Transverse colon (tissue), 4 donors: ENCODE results near the gene ZNF609. TPM values are rescaled to one million over a fixed set of nuclear protein-coding genes. Genes with fewer than 3 reads are reported as not detected.

Experiments used
- DNase-seq: peaks from one replicate; pipeline ENCODE4 v3.0.0-alpha.2; 2019
- H3K27ac ChIP-seq, 4 donors: fragments of 200-600 bp; sonication (generic); 2 replicates each; pipeline ENCODE4 v1.5.1; 2016 to 2018; ENCODE audit warnings: inconsistent platforms in 4 of 4
- H3K27me3 ChIP-seq: fragments of 200-600 bp; sonication (generic); 2 replicates; pipeline ENCODE4 v1.5.1; 2017; ENCODE audit warnings: inconsistent platforms
- H3K36me3 ChIP-seq, 4 donors: fragments of 200-600 bp; sonication (generic); 2 replicates each; pipeline ENCODE4 v1.5.1; 2017 to 2019; ENCODE audit warnings: inconsistent platforms in 4 of 4
- H3K4me1 ChIP-seq, 4 donors: fragments of 200-600 bp; sonication (generic); 2 replicates each; pipeline ENCODE4 v1.5.1; 2017 to 2020; ENCODE audit warnings: inconsistent platforms in 4 of 4
- H3K4me3 ChIP-seq, 4 donors: fragments of 200-600 bp; sonication (generic); 1 replicate in 1 of 4; 2 replicates in 3 of 4; pipeline versions ENCODE4 v1.5.1 to v1.6.1; 2017 to 2019; ENCODE audit warnings: inconsistent platforms in 4 of 4
- H3K9me3 ChIP-seq, 2 donors: fragments of 200-600 bp; sonication (generic); 2 replicates each; pipeline ENCODE4 v1.5.1; 2017 to 2019; ENCODE audit warnings: inconsistent platforms in 2 of 2
- EP300 ChIP-seq: sonication (generic); formaldehyde crosslinking; IDR thresholded peaks from one replicate; pipeline ENCODE4 v1.6.1; 2017; ENCODE audit warnings: antibody characterized with exemption, low read depth
- POLR2A ChIP-seq: fragments of 450-650 bp; IDR thresholded peaks from one replicate; pipeline ENCODE4 v1.6.1; 2016; ENCODE audit warnings: antibody characterized with exemption, mild to moderate bottlenecking, moderate library complexity
- POLR2AphosphoS5 ChIP-seq, 3 donors: sonication (generic); formaldehyde crosslinking; IDR thresholded peaks; one replicate each; pipeline ENCODE4 v1.6.1; 2016; ENCODE audit warnings: antibody characterized with exemption in 3 of 3
- WGBS, 2 donors: methylation state at CpG; one replicate each; pipeline ENCODE4 v1.1.5; 2018; ENCODE audit warnings: low coverage in 1 of 2; 5-methylcytosine and 5-hydroxymethylcytosine counted together
- in situ Hi-C, 4 donors: fragments of 200-750 bp; cut with MboI; loops; one replicate each; pipeline versions ENCODE4 v1.15.0 to v1.15.1; 2017; ENCODE audit warnings: low sequenced_read_pairs in 3 of 4, low pct_ligation_motif_present in 1 of 4, low pct_unique_long_range_greater_than_20kb in 1 of 4
- intact Hi-C: fragments of 100-400 bp; cut with DNase I; formaldehyde crosslinking; loops from one replicate; pipeline ENCODE4 v1.15.1; 2023; ENCODE audit warnings: low total_unique reads
- total RNA-seq, 4 donors: library from RNA; depleted of rRNA; stranded (reverse); fragments of >200 nt; gene quantifications; one replicate each; pipeline ENCODE4 v1.1.0, GENCODE V29; 2016
- TF ChIP-seq, protein P1 (sequence below), 5 experiments: fragments of 200-600 bp in 3 of 5; fragments of 450-650 bp in 2 of 5; sonication (generic) in 3 of 5; IDR thresholded peaks; 1 replicate in 2 of 5; 2 replicates in 3 of 5; pipeline ENCODE4 v1.5.1; 2016 to 2017; ENCODE audit warnings: antibody characterized with exemption in 5 of 5, inconsistent platforms in 3 of 5, mild to moderate bottlenecking in 2 of 5, moderate library complexity in 1 of 5

Gene ZNF609
- total RNA-seq, 4 donors from 2014 or later, result 16.1 to 34.8 (median 28.2) TPM

DNA sequence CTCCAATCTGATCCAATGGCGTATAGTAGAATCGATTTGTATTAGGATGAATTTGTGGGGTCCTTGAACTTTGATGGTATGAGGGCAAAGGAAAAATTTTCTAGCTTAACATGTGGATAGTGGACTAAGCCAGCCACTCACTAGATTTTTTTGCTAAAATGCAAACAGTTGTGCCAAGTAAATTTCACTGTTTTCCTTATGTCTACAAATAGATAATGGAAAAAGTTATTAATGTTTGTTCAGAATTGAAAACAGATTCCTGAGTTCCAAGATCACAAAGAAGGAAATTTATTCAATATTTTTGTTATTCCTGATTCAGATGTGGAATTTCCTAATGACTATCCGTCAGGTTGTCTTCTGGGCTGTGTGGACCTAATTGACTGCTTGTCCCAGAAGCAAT lies 35.2 kb upstream of the ZNF609 start:
- TF ChIP-seq POLR2A (no peak), POLR2AphosphoS5 (IDR thresholded peaks at IDR 0.05) (no peak), EP300 (no peak)
- TF ChIP-seq, protein P1, sequence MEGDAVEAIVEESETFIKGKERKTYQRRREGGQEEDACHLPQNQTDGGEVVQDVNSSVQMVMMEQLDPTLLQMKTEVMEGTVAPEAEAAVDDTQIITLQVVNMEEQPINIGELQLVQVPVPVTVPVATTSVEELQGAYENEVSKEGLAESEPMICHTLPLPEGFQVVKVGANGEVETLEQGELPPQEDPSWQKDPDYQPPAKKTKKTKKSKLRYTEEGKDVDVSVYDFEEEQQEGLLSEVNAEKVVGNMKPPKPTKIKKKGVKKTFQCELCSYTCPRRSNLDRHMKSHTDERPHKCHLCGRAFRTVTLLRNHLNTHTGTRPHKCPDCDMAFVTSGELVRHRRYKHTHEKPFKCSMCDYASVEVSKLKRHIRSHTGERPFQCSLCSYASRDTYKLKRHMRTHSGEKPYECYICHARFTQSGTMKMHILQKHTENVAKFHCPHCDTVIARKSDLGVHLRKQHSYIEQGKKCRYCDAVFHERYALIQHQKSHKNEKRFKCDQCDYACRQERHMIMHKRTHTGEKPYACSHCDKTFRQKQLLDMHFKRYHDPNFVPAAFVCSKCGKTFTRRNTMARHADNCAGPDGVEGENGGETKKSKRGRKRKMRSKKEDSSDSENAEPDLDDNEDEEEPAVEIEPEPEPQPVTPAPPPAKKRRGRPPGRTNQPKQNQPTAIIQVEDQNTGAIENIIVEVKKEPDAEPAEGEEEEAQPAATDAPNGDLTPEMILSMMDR (IDR thresholded peaks at IDR 0.05), result no peak
- no peaks in the 10 kb centered on the region for H3K9me3 ChIP-seq
- H3K4me1 ChIP-seq, result peaks cover 0 to 3% (median 0%) of the 10 kb centered on the region in 4 donors
- 91 to 100% methylated on average over 3 of the region's 3 CpGs for WGBS, 2 donors
- no peak for DNase-seq
- no peak overlapping the region for H3K27ac ChIP-seq
- no peaks in the 10 kb centered on the region for H3K27me3 ChIP-seq
- H3K36me3 ChIP-seq, result peaks cover 0 to 65% (median 19%) of the 10 kb centered on the region in 4 donors
- intact Hi-C loops (no loop called here), in situ Hi-C loops (loop anchor here in 3 of 4 donors (25.0 kb wide), 2 partner anchors 212 to 237 kb away; no protein-coding TSS in a partner anchor)
- H3K4me3 ChIP-seq, result no peak overlapping the region

DNA sequence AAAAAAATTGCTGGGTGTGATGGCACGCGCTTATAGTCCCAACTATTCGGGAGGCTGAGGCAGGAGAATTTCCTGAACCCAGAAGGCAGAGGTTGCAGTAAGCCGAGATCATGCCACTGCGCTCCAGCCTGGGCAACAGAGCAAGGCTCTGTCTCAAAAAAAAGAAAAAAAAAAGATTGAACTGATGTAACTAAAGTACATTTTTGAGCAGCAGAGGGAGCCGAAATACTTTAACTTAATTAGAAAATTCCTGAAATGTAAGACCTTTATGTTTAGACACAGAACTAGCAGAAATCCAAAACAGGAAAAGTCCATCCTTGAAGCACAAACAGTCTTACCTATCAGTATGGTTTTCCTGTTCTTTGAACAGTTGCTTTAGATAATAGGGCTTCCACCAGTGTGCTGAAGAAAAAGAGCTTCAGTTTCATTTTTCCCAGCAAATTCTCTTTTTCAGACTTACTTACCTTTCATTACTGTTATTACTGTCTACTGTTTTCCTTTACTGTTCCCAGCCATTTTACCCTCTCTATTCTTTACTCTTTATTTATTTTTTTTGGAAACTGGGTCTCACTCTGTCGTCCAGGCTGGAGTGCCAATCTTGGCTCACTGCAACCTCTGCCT lies 33.4 kb upstream of the ZNF609 start:
- Histone ChIP-seq H3K9me3 (no peaks in the 10 kb centered on the region), H3K27ac (no peak overlapping the region), H3K4me3 (no peak overlapping the region), H3K27me3 (no peaks in the 10 kb centered on the region), H3K4me1 (peaks cover 0 to 9% (median 0%) of the 10 kb centered on the region in 4 donors), H3K36me3 (peaks cover 0 to 53% (median 12%) of the 10 kb centered on the region in 4 donors)
- intact Hi-C loops, result no loop called here
- 81 to 90% methylated on average over 7 of the region's 7 CpGs for WGBS, 2 donors
- in situ Hi-C loops, result loop anchor here in 3 of 4 donors (25.0 kb wide), 2 partner anchors 210 to 235 kb away; no protein-coding TSS in a partner anchor
- TF ChIP-seq POLR2A (no peak), EP300 (no peak), POLR2AphosphoS5 (IDR thresholded peaks at IDR 0.05) (no peak)
- TF ChIP-seq, protein P1 (IDR thresholded peaks at IDR 0.05), result peak in 2 of 5 experiments; percentile 9 to 14
- no peak for DNase-seq

DNA sequence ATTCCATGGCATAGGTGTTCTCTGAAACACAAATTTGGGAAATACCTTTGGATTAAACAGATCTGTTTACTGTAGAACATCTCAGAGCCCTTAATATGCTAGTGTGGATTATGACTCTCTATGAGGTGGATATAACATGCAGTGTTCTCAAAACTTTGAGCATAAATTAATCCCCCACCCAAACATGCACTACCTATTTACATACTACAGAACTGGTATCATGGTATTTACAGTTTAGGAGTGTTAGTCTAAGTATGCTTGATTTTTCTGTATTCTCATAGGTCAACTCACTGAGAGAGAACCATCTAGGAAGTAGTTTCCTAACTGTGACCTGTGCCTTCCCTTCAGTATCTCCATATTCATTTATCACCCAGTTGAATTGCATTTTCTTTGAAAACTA lies 30.9 kb upstream of the ZNF609 start:
- TF ChIP-seq, protein P1 (IDR thresholded peaks at IDR 0.05), result no peak
- no peak for TF ChIP-seq POLR2AphosphoS5 (IDR thresholded peaks at IDR 0.05)
- TF ChIP-seq EP300, result no peak
- intact Hi-C loops (no loop called here), in situ Hi-C loops (loop anchor here in 3 of 4 donors (25.0 kb wide), 2 partner anchors 208 to 233 kb away; no protein-coding TSS in a partner anchor)
- Histone ChIP-seq H3K9me3 (no peaks in the 10 kb centered on the region), H3K4me3 (no peak overlapping the region), H3K27me3 (no peaks in the 10 kb centered on the region), H3K4me1 (peaks cover 0 to 9% (median 0%) of the 10 kb centered on the region in 4 donors), H3K36me3 (peaks cover 0 to 55% (median 10%) of the 10 kb centered on the region in 4 donors), H3K27ac (peak overlapping the region in 3 of 4 donors; percentile 45 to 54 (median 49))
- DNase-seq, result no peak

DNA sequence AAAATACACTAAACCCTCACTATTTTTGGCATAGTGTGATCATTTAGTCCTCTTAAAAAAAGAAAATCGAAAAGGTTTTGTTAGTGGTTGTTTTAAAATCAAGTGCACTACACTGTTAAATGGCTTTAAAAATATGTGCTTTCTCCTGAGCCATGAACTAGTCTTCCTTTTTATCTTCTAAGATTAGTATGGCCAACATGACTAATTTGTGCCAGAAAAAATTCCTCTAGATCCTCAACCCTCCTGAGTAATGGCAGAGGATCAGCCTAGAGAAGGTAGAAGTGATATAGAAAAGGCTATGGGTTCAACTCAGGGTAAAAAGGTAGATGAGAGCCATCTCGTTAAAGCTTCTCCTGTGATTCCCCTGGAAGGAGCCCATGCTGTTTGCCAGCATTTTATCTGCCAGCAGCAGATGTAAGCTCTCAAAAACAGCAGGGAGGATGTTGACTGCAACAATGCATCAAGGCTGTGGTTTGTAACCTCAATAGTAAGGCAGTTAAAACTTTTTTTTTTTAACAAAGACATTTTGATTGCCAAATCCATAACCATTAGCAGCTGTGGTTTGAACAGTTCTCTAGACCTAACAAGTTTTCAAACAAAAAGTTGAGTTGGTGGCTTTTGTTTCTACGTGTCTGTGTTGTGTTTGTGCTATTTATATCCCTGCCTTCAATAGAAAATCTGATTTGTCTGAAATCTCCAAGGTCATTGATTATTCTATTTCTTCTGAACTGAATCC lies 30.2 kb upstream of the ZNF609 start:
- intact Hi-C loops, result no loop called here
- no peaks in the 10 kb centered on the region for H3K9me3 ChIP-seq
- DNase-seq, result peak; percentile 19
- WGBS, 2 donors, result 43 to 47% methylated on average over 3 of the region's 3 CpGs
- TF ChIP-seq POLR2AphosphoS5 (IDR thresholded peaks at IDR 0.05) (peak in 2 of 3 donors; percentile 47 to 56), POLR2A (no peak)
- peak overlapping the region; percentile 14 to 54 (median 47) for H3K27ac ChIP-seq
- peaks cover 0 to 9% (median 0%) of the 10 kb centered on the region in 4 donors for H3K4me1 ChIP-seq
- H3K27me3 ChIP-seq, result no peaks in the 10 kb centered on the region
- in situ Hi-C loops, result loop anchor here (10.0 to 25.0 kb wide), 3 partner anchors 207 to 232 kb away; no protein-coding TSS in a partner anchor
- H3K4me3 ChIP-seq, result no peak overlapping the region
- H3K36me3 ChIP-seq, result peaks cover 0 to 48% (median 8%) of the 10 kb centered on the region in 4 donors
